Measurements from ENCODE around the gene MRC1.

MRC1 gene

GRCh38 chr10:17867056-17867455 is 57.9 kb downstream of the MRC1 start:
- WGBS (ENCODE audit: insufficient coverage), result 96% methylated on average over 2 of the region's 2 CpGs
- Histone ChIP-seq H3K27me3 (replicated peaks in 2 of 5; ENCODE audit: control insufficient read depth in 4 of 5, insufficient read depth in 5 of 5, low read length in 4 of 5) (no peaks in the 10 kb centered on the region), H3K4me3 (ENCODE audit: control insufficient read depth in 1 of 7, extremely low read depth in 1 of 7, insufficient read depth in 4 of 7, low read depth in 2 of 7, low read length in 6 of 7) (no peak overlapping the region), H3K9me3 (ENCODE audit: control extremely low read depth in 1 of 5, control insufficient read depth in 4 of 5, insufficient read depth in 2 of 5, low read depth in 1 of 5, low read length in 4 of 5) (no peaks in the 10 kb centered on the region), H3K36me3 (ENCODE audit: control insufficient read depth in 4 of 4, insufficient read depth in 4 of 4, low read length in 3 of 4) (no peaks in the 10 kb centered on the region), H3K4me1 (ENCODE audit: control extremely low read depth in 1 of 4, control insufficient read depth in 4 of 4, insufficient read depth in 4 of 4, low read length in 3 of 4) (no peaks in the 10 kb centered on the region), H3K27ac (ENCODE audit: insufficient read depth in 1 of 2, low read depth in 1 of 2, low read length in 2 of 2, poor library complexity in 1 of 2, severe bottlenecking in 2 of 2) (no peak overlapping the region)
- CTCF ChIA-PET, result interaction anchor here (0.7 kb wide), 1 partner anchor 14 kb away, joined by 3 read pairs; no protein-coding TSS in a partner anchor
- no peak for DNase-seq
- POLR2A ChIA-PET, result no interaction called here

GRCh38 chr10:17871036-17871435 is 61.9 kb downstream of the MRC1 start:
- ChIA-PET CTCF (interaction anchor here (0.9 to 4.3 kb wide), 10 partner anchors 14 to 581 kb away, joined by 3 to 75 read pairs (median 6); no protein-coding TSS in a partner anchor), POLR2A (interaction anchor here (0.7 kb wide), 1 partner anchor 14 kb away, joined by 3 read pairs; no protein-coding TSS in a partner anchor)
- H3K4me1 ChIP-seq (ENCODE audit: control extremely low read depth in 1 of 4, control insufficient read depth in 4 of 4, insufficient read depth in 4 of 4, low read length in 3 of 4), result peaks cover 0 to 1% (median 0%) of the 10 kb centered on the region in 4 experiments
- no peaks in the 10 kb centered on the region for H3K9me3 ChIP-seq (ENCODE audit: control extremely low read depth in 1 of 5, control insufficient read depth in 4 of 5, insufficient read depth in 2 of 5, low read depth in 1 of 5, low read length in 4 of 5)
- no peak for DNase-seq
- no peak overlapping the region for H3K4me3 ChIP-seq (ENCODE audit: control insufficient read depth in 1 of 7, extremely low read depth in 1 of 7, insufficient read depth in 4 of 7, low read depth in 2 of 7, low read length in 6 of 7)
- no peaks in the 10 kb centered on the region for H3K36me3 ChIP-seq (ENCODE audit: control insufficient read depth in 4 of 4, insufficient read depth in 4 of 4, low read length in 3 of 4)
- H3K27ac ChIP-seq (ENCODE audit: insufficient read depth in 1 of 2, low read depth in 1 of 2, low read length in 2 of 2, poor library complexity in 1 of 2, severe bottlenecking in 2 of 2), result no peak overlapping the region
- 100% methylated on average over 2 of the region's 6 CpGs for WGBS (ENCODE audit: insufficient coverage)
- H3K27me3 ChIP-seq (replicated peaks in 2 of 5; ENCODE audit: control insufficient read depth in 4 of 5, insufficient read depth in 5 of 5, low read length in 4 of 5), result no peaks in the 10 kb centered on the region

- 77% methylated on average over 5 of the region's 8 CpGs for WGBS (ENCODE audit: insufficient coverage)
- DNase-seq, result peak; percentile 40 to 75 (median 64)
- H3K4me3 ChIP-seq (ENCODE audit: control insufficient read depth in 1 of 7, extremely low read depth in 1 of 7, insufficient read depth in 4 of 7, low read depth in 2 of 7, low read length in 6 of 7), result no peak overlapping the region
- peaks cover 0 to 1% (median 0%) of the 10 kb centered on the region in 4 experiments for H3K4me1 ChIP-seq (ENCODE audit: control extremely low read depth in 1 of 4, control insufficient read depth in 4 of 4, insufficient read depth in 4 of 4, low read length in 3 of 4)
- CTCF ChIA-PET, result interaction anchor here (0.6 to 4.3 kb wide), 28 partner anchors 10 to 586 kb away, joined by 3 to 75 read pairs (median 3); partner anchors contain the start of gene MRC1
- H3K9me3 ChIP-seq (ENCODE audit: control extremely low read depth in 1 of 5, control insufficient read depth in 4 of 5, insufficient read depth in 2 of 5, low read depth in 1 of 5, low read length in 4 of 5), result no peaks in the 10 kb centered on the region
- H3K27ac ChIP-seq (ENCODE audit: insufficient read depth in 1 of 2, low read depth in 1 of 2, low read length in 2 of 2, poor library complexity in 1 of 2, severe bottlenecking in 2 of 2), result no peak overlapping the region
- H3K36me3 ChIP-seq (ENCODE audit: control insufficient read depth in 4 of 4, insufficient read depth in 4 of 4, low read length in 3 of 4), result no peaks in the 10 kb centered on the region
- H3K27me3 ChIP-seq (replicated peaks in 2 of 5; ENCODE audit: control insufficient read depth in 4 of 5, insufficient read depth in 5 of 5, low read length in 4 of 5), result no peaks in the 10 kb centered on the region
- POLR2A ChIA-PET, result no interaction called here
Observed at GRCh38 chr10:17872191-17873091, 63.3 kb downstream of the MRC1 start.

GRCh38 chr10:17873946-17874345 is 64.8 kb downstream of the MRC1 start:
- WGBS (ENCODE audit: insufficient coverage), result 100% methylated on average over 2 of the region's 2 CpGs

GRCh38 chr10:17877121-17877520 is 68.0 kb downstream of the MRC1 start:
- POLR2A ChIA-PET, result no interaction called here
- H3K4me3 ChIP-seq (ENCODE audit: control insufficient read depth in 1 of 7, extremely low read depth in 1 of 7, insufficient read depth in 4 of 7, low read depth in 2 of 7, low read length in 6 of 7), result no peak overlapping the region
- CTCF ChIA-PET, result no interaction called here

More at GRCh38 chr10:17873946-17874345, 64.8 kb downstream of the MRC1 start:
- H3K36me3 ChIP-seq (ENCODE audit: control insufficient read depth in 4 of 4, insufficient read depth in 4 of 4, low read length in 3 of 4), result no peaks in the 10 kb centered on the region
- no peaks in the 10 kb centered on the region for H3K27me3 ChIP-seq (replicated peaks in 2 of 5; ENCODE audit: control insufficient read depth in 4 of 5, insufficient read depth in 5 of 5, low read length in 4 of 5)
- no peak overlapping the region for H3K27ac ChIP-seq (ENCODE audit: insufficient read depth in 1 of 2, low read depth in 1 of 2, low read length in 2 of 2, poor library complexity in 1 of 2, severe bottlenecking in 2 of 2)
- DNase-seq, result no peak
- H3K9me3 ChIP-seq (ENCODE audit: control extremely low read depth in 1 of 5, control insufficient read depth in 4 of 5, insufficient read depth in 2 of 5, low read depth in 1 of 5, low read length in 4 of 5), result no peaks in the 10 kb centered on the region
- H3K4me3 ChIP-seq (ENCODE audit: control insufficient read depth in 1 of 7, extremely low read depth in 1 of 7, insufficient read depth in 4 of 7, low read depth in 2 of 7, low read length in 6 of 7), result no peak overlapping the region
- H3K4me1 ChIP-seq (ENCODE audit: control extremely low read depth in 1 of 4, control insufficient read depth in 4 of 4, insufficient read depth in 4 of 4, low read length in 3 of 4), result peaks cover 0 to 1% (median 0%) of the 10 kb centered on the region in 4 experiments
- CTCF ChIA-PET, result interaction anchor here (0.7 to 4.3 kb wide), 17 partner anchors 9 to 587 kb away, joined by 3 to 75 read pairs (median 4); no protein-coding TSS in a partner anchor
- POLR2A ChIA-PET, result no interaction called here

GRCh38 chr10:17878896-17879295 is 69.7 kb downstream of the MRC1 start:
- no CpG with 5 or more reads among the region's 5 CpGs for WGBS (ENCODE audit: insufficient coverage)
- CTCF ChIA-PET, result no interaction called here

More at GRCh38 chr10:17877121-17877520, 68.0 kb downstream of the MRC1 start:
- no peaks in the 10 kb centered on the region for H3K36me3 ChIP-seq (ENCODE audit: control insufficient read depth in 4 of 4, insufficient read depth in 4 of 4, low read length in 3 of 4)
- H3K9me3 ChIP-seq (ENCODE audit: control extremely low read depth in 1 of 5, control insufficient read depth in 4 of 5, insufficient read depth in 2 of 5, low read depth in 1 of 5, low read length in 4 of 5), result no peaks in the 10 kb centered on the region
- no peak for DNase-seq
- H3K27ac ChIP-seq (ENCODE audit: insufficient read depth in 1 of 2, low read depth in 1 of 2, low read length in 2 of 2, poor library complexity in 1 of 2, severe bottlenecking in 2 of 2), result no peak overlapping the region
- peaks cover 0 to 1% (median 0%) of the 10 kb centered on the region in 4 experiments for H3K4me1 ChIP-seq (ENCODE audit: control extremely low read depth in 1 of 4, control insufficient read depth in 4 of 4, insufficient read depth in 4 of 4, low read length in 3 of 4)
- H3K27me3 ChIP-seq (replicated peaks in 2 of 5; ENCODE audit: control insufficient read depth in 4 of 5, insufficient read depth in 5 of 5, low read length in 4 of 5), result no peaks in the 10 kb centered on the region

GRCh38 chr10:17880601-17881000 is 71.5 kb downstream of the MRC1 start:
- POLR2A ChIA-PET, result interaction anchor here (0.5 kb wide), 1 partner anchor 264 kb away, joined by 4 read pairs; no protein-coding TSS in a partner anchor
- H3K27ac ChIP-seq (ENCODE audit: insufficient read depth in 1 of 2, low read depth in 1 of 2, low read length in 2 of 2, poor library complexity in 1 of 2, severe bottlenecking in 2 of 2), result no peak overlapping the region
- no peaks in the 10 kb centered on the region for H3K4me1 ChIP-seq (ENCODE audit: control extremely low read depth in 1 of 4, control insufficient read depth in 4 of 4, insufficient read depth in 4 of 4, low read length in 3 of 4)
- H3K4me3 ChIP-seq (ENCODE audit: control insufficient read depth in 1 of 7, extremely low read depth in 1 of 7, insufficient read depth in 4 of 7, low read depth in 2 of 7, low read length in 6 of 7), result no peak overlapping the region
- no peaks in the 10 kb centered on the region for H3K36me3 ChIP-seq (ENCODE audit: control insufficient read depth in 4 of 4, insufficient read depth in 4 of 4, low read length in 3 of 4)
- WGBS (ENCODE audit: insufficient coverage), result 94% methylated on average over 2 of the region's 3 CpGs
- CTCF ChIA-PET, result interaction anchor here (4.0 kb wide), 1 partner anchor 7 kb away, joined by 13 read pairs; no protein-coding TSS in a partner anchor
- no peaks in the 10 kb centered on the region for H3K27me3 ChIP-seq (replicated peaks in 2 of 5; ENCODE audit: control insufficient read depth in 4 of 5, insufficient read depth in 5 of 5, low read length in 4 of 5)
- peaks cover 0 to 5% (median 3%) of the 10 kb centered on the region in 5 experiments for H3K9me3 ChIP-seq (ENCODE audit: control extremely low read depth in 1 of 5, control insufficient read depth in 4 of 5, insufficient read depth in 2 of 5, low read depth in 1 of 5, low read length in 4 of 5)
- no peak for DNase-seq

More at GRCh38 chr10:17878896-17879295, 69.7 kb downstream of the MRC1 start:
- Histone ChIP-seq H3K4me3 (ENCODE audit: control insufficient read depth in 1 of 7, extremely low read depth in 1 of 7, insufficient read depth in 4 of 7, low read depth in 2 of 7, low read length in 6 of 7) (no peak overlapping the region), H3K27me3 (replicated peaks in 2 of 5; ENCODE audit: control insufficient read depth in 4 of 5, insufficient read depth in 5 of 5, low read length in 4 of 5) (no peaks in the 10 kb centered on the region), H3K36me3 (ENCODE audit: control insufficient read depth in 4 of 4, insufficient read depth in 4 of 4, low read length in 3 of 4) (no peaks in the 10 kb centered on the region), H3K4me1 (ENCODE audit: control extremely low read depth in 1 of 4, control insufficient read depth in 4 of 4, insufficient read depth in 4 of 4, low read length in 3 of 4) (no peaks in the 10 kb centered on the region), H3K27ac (ENCODE audit: insufficient read depth in 1 of 2, low read depth in 1 of 2, low read length in 2 of 2, poor library complexity in 1 of 2, severe bottlenecking in 2 of 2) (no peak overlapping the region), H3K9me3 (ENCODE audit: control extremely low read depth in 1 of 5, control insufficient read depth in 4 of 5, insufficient read depth in 2 of 5, low read depth in 1 of 5, low read length in 4 of 5) (peaks cover 0 to 2% (median 0%) of the 10 kb centered on the region in 5 experiments)
- POLR2A ChIA-PET, result no interaction called here
- no peak for DNase-seq
